IMR-90 (cell line): Measurements from ENCODE around the gene CAMK2D. TPM values are rescaled to one million over a fixed set of nuclear protein-coding genes. Genes with fewer than 3 reads are reported as not detected.

Experiments used
- ATAC-seq: fragments of 200-7000 bp; cut with Tn5 transposase; 2 replicates; pipeline ENCODE4 v1.9.1; 2020; ENCODE audit warnings: low read depth, mild to moderate bottlenecking, moderate library complexity
- BruUV-seq: library from RNA; stranded (reverse); fragments of 400-500 nt; replicated peaks from 2 replicates; lab custom pipeline; 2021; lab: Mats Ljungman, UMichigan
- CTCF ChIA-PET: fragments of 300-600 bp; formaldehyde crosslinking; extraction: SDS; loops from one replicate; lab custom pipeline; 2021; ENCODE audit warnings: antibody characterized with exemption; lab: Yijun Ruan, JAX
- POLR2A ChIA-PET: fragments of 300-600 bp; sonication (Branson Sonifier 250); formaldehyde crosslinking; loops from one replicate; lab custom pipeline; 2022; ENCODE audit warnings: antibody characterized with exemption; ENCODE audit not compliant: unreplicated experiment; lab: Charles Lee
- DNase-seq: peaks from one replicate; pipeline ENCODE4 v3.0.0; 2013
- H2AFZ ChIP-seq: replicated peaks from 2 replicates; pipeline ENCODE3; 2013; ENCODE audit warnings: low read length, mild to moderate bottlenecking; ENCODE audit not compliant: poor library complexity
- H2AK5ac ChIP-seq: 2 replicates; pipeline ENCODE4 v1.6.1; 2013; ENCODE audit warnings: low read depth, low read length, inconsistent platforms
- H2AK9ac ChIP-seq: replicated peaks from 2 replicates; pipeline ENCODE3; 2013; ENCODE audit warnings: mild to moderate bottlenecking, low read depth, low read length, moderate library complexity; ENCODE audit not compliant: poor library complexity
- H2BK120ac ChIP-seq: 2 replicates; pipeline ENCODE4 v1.6.1; 2013; ENCODE audit warnings: low read depth, low read length, inconsistent platforms
- H2BK15ac ChIP-seq: 3 replicates; pipeline ENCODE4 v1.6.1; 2013; ENCODE audit warnings: low read depth, low read length, inconsistent platforms
- H2BK20ac ChIP-seq: 2 replicates; pipeline ENCODE4 v1.6.1; 2013; ENCODE audit warnings: low read depth, mild to moderate bottlenecking, inconsistent platforms, low read length, moderate library complexity
- H2BK5ac ChIP-seq: 2 replicates; pipeline ENCODE4 v1.6.1; 2013; ENCODE audit warnings: mild to moderate bottlenecking, low read depth, low read length, inconsistent platforms; ENCODE audit not compliant: poor library complexity, severe bottlenecking
- H3K14ac ChIP-seq: replicated peaks from 2 replicates; pipeline ENCODE4 v1.6.1; 2013; ENCODE audit warnings: low read depth, low read length, inconsistent platforms
- H3K18ac ChIP-seq: 2 replicates; pipeline ENCODE4 v1.6.1; 2013; ENCODE audit warnings: low read depth, low read length, control low read depth
- H3K23ac ChIP-seq: 2 replicates; pipeline ENCODE4 v1.6.1; 2013; ENCODE audit warnings: low read depth, low read length, inconsistent platforms
- H3K27ac ChIP-seq: 2 replicates; pipeline ENCODE4 v1.5.1; 2013; ENCODE audit warnings: mild to moderate bottlenecking, control low read depth, low read length; ENCODE audit not compliant: insufficient read depth
- H3K27me3 ChIP-seq: 2 replicates; pipeline ENCODE4 v1.6.1; 2013; ENCODE audit warnings: low read length; ENCODE audit not compliant: control insufficient read depth, insufficient read depth
- H3K36me3 ChIP-seq: 2 replicates; pipeline ENCODE4 v1.6.1; 2013; ENCODE audit warnings: low read length, mixed read lengths; ENCODE audit not compliant: control insufficient read depth, insufficient read depth
- H3K4ac ChIP-seq: 2 replicates; pipeline ENCODE4 v1.6.1; 2013; ENCODE audit warnings: low read depth, low read length, inconsistent platforms
- H3K4me1 ChIP-seq: 2 replicates; pipeline ENCODE4 v1.6.1; 2013; ENCODE audit warnings: low read length, mixed read lengths; ENCODE audit not compliant: control insufficient read depth, insufficient read depth
- H3K4me2 ChIP-seq: 2 replicates; pipeline ENCODE4 v1.6.1; 2013; ENCODE audit warnings: low read depth, mild to moderate bottlenecking, control low read depth, low read length, moderate library complexity
- H3K4me3 ChIP-seq: 2 replicates; pipeline ENCODE4 v1.5.1; 2013; ENCODE audit warnings: low read depth, mild to moderate bottlenecking, control low read depth, low read length, moderate library complexity; ENCODE audit not compliant: insufficient read depth
- H3K56ac ChIP-seq: 2 replicates; pipeline ENCODE4 v1.6.1; 2013; ENCODE audit warnings: low read length, inconsistent platforms; ENCODE audit not compliant: insufficient read depth; ENCODE audit errors: extremely low read depth
- H3K79me1 ChIP-seq, 2 experiments: 2 replicates each; pipeline ENCODE4 v1.6.1; 2013; ENCODE audit warnings: low read length in 2 of 2, inconsistent platforms in 1 of 2, low read depth in 1 of 2
- H3K9ac ChIP-seq: 2 replicates; pipeline ENCODE4 v1.6.1; 2013; ENCODE audit warnings: low read depth, low read length, control low read depth
- H3K9me1 ChIP-seq: 2 replicates; pipeline ENCODE4 v1.6.1; 2013; ENCODE audit warnings: low read length, inconsistent platforms; ENCODE audit not compliant: insufficient read depth
- H3K9me3 ChIP-seq: 2 replicates; pipeline ENCODE4 v1.6.1; 2013; ENCODE audit warnings: low read length; ENCODE audit not compliant: control insufficient read depth, insufficient read depth
- H4K20me1 ChIP-seq: 2 replicates; pipeline ENCODE4 v1.6.1; 2013; ENCODE audit warnings: low read length, inconsistent platforms; ENCODE audit not compliant: insufficient read depth
- H4K5ac ChIP-seq: 2 replicates; pipeline ENCODE4 v1.6.1; 2013; ENCODE audit warnings: mild to moderate bottlenecking, low read depth, low read length, control low read depth
- H4K8ac ChIP-seq, 2 experiments: 2 replicates each; pipeline ENCODE4 v1.6.1; 2013; ENCODE audit warnings: low read depth in 2 of 2, low read length in 2 of 2, control low read depth in 1 of 2, inconsistent platforms in 1 of 2
- H4K91ac ChIP-seq: 2 replicates; pipeline ENCODE4 v1.6.1; 2013; ENCODE audit warnings: low read depth, low read length, inconsistent platforms; ENCODE audit not compliant: insufficient read depth
- MAFK ChIP-seq: IDR thresholded peaks from 2 replicates; pipeline ENCODE4 v1.6.1; 2012; ENCODE audit warnings: low read depth, low read length, improper control_type of control experiment
- MAZ ChIP-seq: IDR thresholded peaks from 2 replicates; pipeline ENCODE4 v1.6.1; 2012; ENCODE audit warnings: low read depth, mild to moderate bottlenecking, low read length, improper control_type of control experiment, moderate library complexity, borderline replicate concordance
- MXI1 ChIP-seq: IDR thresholded peaks from 2 replicates; pipeline ENCODE4 v1.6.1; 2012; ENCODE audit warnings: low read depth, mild to moderate bottlenecking, low read length, moderate library complexity, borderline replicate concordance
- WGBS, 2 experiments: methylation state at CpG; one replicate each; pipeline versions ENCODE4 v1.1.5 to v1.1.7; 2013; ENCODE audit warnings: missing lambda C conversion rate in 2 of 2; ENCODE audit not compliant: insufficient read length in 1 of 2; ENCODE audit errors: extremely low coverage in 2 of 2; 5-methylcytosine and 5-hydroxymethylcytosine counted together
- dilution Hi-C: fragments of 300-500 bp; cut with HindIII; formaldehyde crosslinking; loops from one replicate; pipeline ENCODE4 v1.14.3; 2018; ENCODE audit warnings: low sequenced_read_pairs; ENCODE audit not compliant: unreplicated experiment
- in situ Hi-C: fragments of 300-500 bp; cut with MboI; formaldehyde crosslinking; loops from 3 replicates; pipeline ENCODE4 v1.14.3; 2019; ENCODE audit warnings: low sequenced_read_pairs, inconsistent platforms, mixed read lengths
- intact Hi-C: fragments of 100-400 bp; cut with micrococcal nuclease; formaldehyde crosslinking; loops from 2 replicates; pipeline ENCODE4 v1.10.0; 2022
- polyA plus RNA-seq, 3 experiments: library from polyadenylated mRNA; depleted of rRNA; stranded (reverse); fragments of >200 nt; gene quantifications; 2 replicates each; pipeline ENCODE4 v1.2.3, GENCODE V29; 2012; ENCODE audit warnings: low replicate concordance in 1 of 3
- total RNA-seq: library from RNA; depleted of rRNA; stranded (reverse); fragments of >200 nt; gene quantifications from 2 replicates; pipeline ENCODE4 v1.2.3, GENCODE V29; 2012

Gene CAMK2D
- total and polyA plus RNA-seq, 2 of the 4 experiments (the other 2 are of a cell fraction): 44.6 to 156 TPM

DNA sequence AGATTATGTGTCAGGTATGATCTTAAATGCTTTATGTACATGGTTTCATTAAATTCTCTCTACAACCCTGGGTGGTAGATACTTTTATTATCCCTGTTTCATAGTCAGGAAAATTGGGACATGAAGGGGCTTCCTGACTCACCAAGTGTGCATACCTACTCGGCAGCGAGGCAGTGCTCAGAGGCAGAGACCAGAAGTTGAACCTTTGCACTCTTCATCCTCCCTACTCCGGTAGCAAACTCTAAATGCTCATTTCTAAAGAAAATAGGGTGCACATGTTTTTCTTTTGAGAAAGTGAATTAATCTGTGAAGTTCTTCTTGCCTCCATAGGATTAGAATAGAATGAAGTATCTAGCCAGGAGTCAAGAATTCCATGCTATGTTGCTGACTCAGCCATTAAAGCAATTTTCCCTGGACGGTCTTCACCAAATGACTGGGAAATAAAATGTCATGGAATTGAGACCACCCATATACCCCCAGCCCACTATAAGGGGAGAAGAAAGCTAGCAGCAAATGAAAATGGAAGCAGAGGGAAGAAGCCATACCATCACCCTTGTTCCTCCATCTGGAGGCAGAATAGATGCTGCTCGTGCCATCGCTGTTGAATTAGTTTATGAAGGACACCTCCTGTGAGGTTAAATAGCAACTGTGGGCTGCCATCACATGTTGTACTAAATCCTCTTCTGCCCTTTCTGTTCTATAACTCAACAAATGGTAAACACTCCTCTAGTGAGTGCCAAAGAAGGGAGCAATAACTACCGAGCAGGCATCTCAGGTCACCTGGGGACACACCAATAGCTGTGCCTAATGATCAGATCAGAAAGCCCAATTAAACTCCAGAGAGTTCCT, 355.4 kb downstream of the CAMK2D start:
- BruUV-seq: no TSS peak
- Histone ChIP-seq H2AK9ac (no peak overlapping the region), H3K14ac (no peak overlapping the region), H2AK5ac (no peak overlapping the region), H3K4me3 (no peak overlapping the region), H3K4ac (no peak overlapping the region), H3K27me3 (no peaks in the 10 kb centered on the region), H2BK20ac (no peak overlapping the region), H3K9ac (no peak overlapping the region), H2BK120ac (no peak overlapping the region), H3K4me2 (no peak overlapping the region), H3K9me1 (peaks cover 4% of the 10 kb centered on the region), H3K27ac (no peak overlapping the region), H2BK5ac (no peak overlapping the region), H3K56ac (no peak overlapping the region), H4K91ac (no peak overlapping the region), H3K9me3 (no peaks in the 10 kb centered on the region), H3K18ac (no peak overlapping the region), H2BK15ac (no peak overlapping the region), H3K36me3 (no peaks in the 10 kb centered on the region), H3K23ac (no peak overlapping the region), H4K20me1 (no peaks in the 10 kb centered on the region), H3K79me1 (no peaks in the 10 kb centered on the region), H4K8ac (no peak overlapping the region), H2AFZ (no peak overlapping the region), H4K5ac (no peak overlapping the region), H3K4me1 (no peaks in the 10 kb centered on the region)
- 71% methylated on average over 1 of the region's 7 CpGs; no CpG with 5 or more reads in 1 of the 2 experiments for WGBS, 2 experiments
- ChIA-PET CTCF (no interaction called here), POLR2A (no interaction called here)
- dilution Hi-C loops: no loop called here
- TF ChIP-seq MAFK: peak; percentile 83
- TF ChIP-seq MAZ: no peak
- TF ChIP-seq MXI1: no peak
- intact Hi-C loops: no loop called here
- ATAC-seq: no peak
- in situ Hi-C loops: loop anchor here (10.0 kb wide), 1 partner anchor 369 kb away; no protein-coding TSS in a partner anchor
- DNase-seq: no peak
